Osteocyte (in vitro differentiated cells): ENCODE data around the gene PLOD3. TPM values are rescaled to one million over a fixed set of nuclear protein-coding genes. Genes with fewer than 3 reads are reported as not detected.

ENCODE experiments used
- DNase-seq: peaks from one replicate; pipeline ENCODE4 v3.0.0; 2021; ENCODE audit warnings: mixed read lengths; ENCODE audit not compliant: unreplicated experiment; ENCODE audit errors: extremely low spot score
- H3K27ac Mint-ChIP-seq: one replicate; pipeline ENCODE4 v1.8.0; 2021; ENCODE audit warnings: mild to moderate bottlenecking, mixed read lengths; ENCODE audit not compliant: unreplicated experiment
- H3K27me3 Mint-ChIP-seq: one replicate; pipeline ENCODE4 v1.8.0; 2021; ENCODE audit warnings: mixed read lengths; ENCODE audit not compliant: unreplicated experiment
- H3K36me3 Mint-ChIP-seq: one replicate; pipeline ENCODE4 v1.8.0; 2021; ENCODE audit warnings: mixed read lengths; ENCODE audit not compliant: unreplicated experiment
- H3K4me1 Mint-ChIP-seq: one replicate; pipeline ENCODE4 v1.8.0; 2021; ENCODE audit warnings: mixed read lengths; ENCODE audit not compliant: unreplicated experiment
- H3K4me3 Mint-ChIP-seq: one replicate; pipeline ENCODE4 v1.8.0; 2021; ENCODE audit warnings: mild to moderate bottlenecking, moderate library complexity, mixed read lengths; ENCODE audit not compliant: unreplicated experiment
- H3K9me3 Mint-ChIP-seq: one replicate; pipeline ENCODE4 v1.8.0; 2021; ENCODE audit warnings: mixed read lengths; ENCODE audit not compliant: unreplicated experiment
- CTCF ChIP-seq: fragments of 200-600 bp; sonication (generic); IDR thresholded peaks from 2 replicates; pipeline ENCODE4 v1.5.0; 2021; ENCODE audit warnings: antibody characterized with exemption, mild to moderate bottlenecking, moderate library complexity
- total RNA-seq: library from RNA; stranded (reverse); gene quantifications from 2 replicates; pipeline ENCODE4 v1.2.1, GENCODE V29; 2021

Gene PLOD3
- total RNA-seq, 1 donor from 2014 or later = 110 TPM

GRCh38 chr7:101218236-101219125, 1.1 kb upstream of the PLOD3 start:
- no peaks in the 10 kb centered on the region for H3K27me3 Mint-ChIP-seq
- peaks cover 41% of the 10 kb centered on the region for H3K4me1 Mint-ChIP-seq
- peak overlapping the region; percentile 88 for H3K27ac Mint-ChIP-seq
- peaks cover 10% of the 10 kb centered on the region for H3K36me3 Mint-ChIP-seq
- peak overlapping the region; percentile 98 for H3K4me3 Mint-ChIP-seq
- H3K9me3 Mint-ChIP-seq = no peaks in the 10 kb centered on the region
- no peak for TF ChIP-seq CTCF
- DNase-seq = no peak

- DNase-seq = no peak
- no peaks in the 10 kb centered on the region for H3K9me3 Mint-ChIP-seq
- no peaks in the 10 kb centered on the region for H3K27me3 Mint-ChIP-seq
- H3K27ac Mint-ChIP-seq = peak overlapping the region; percentile 88
- no peak for TF ChIP-seq CTCF
- H3K4me3 Mint-ChIP-seq = peak overlapping the region; percentile 98
- H3K36me3 Mint-ChIP-seq = peaks cover 7% of the 10 kb centered on the region
- H3K4me1 Mint-ChIP-seq = peaks cover 40% of the 10 kb centered on the region
Measured at GRCh38 chr7:101216860-101217387, 457 bp downstream of the PLOD3 start.

DNA sequence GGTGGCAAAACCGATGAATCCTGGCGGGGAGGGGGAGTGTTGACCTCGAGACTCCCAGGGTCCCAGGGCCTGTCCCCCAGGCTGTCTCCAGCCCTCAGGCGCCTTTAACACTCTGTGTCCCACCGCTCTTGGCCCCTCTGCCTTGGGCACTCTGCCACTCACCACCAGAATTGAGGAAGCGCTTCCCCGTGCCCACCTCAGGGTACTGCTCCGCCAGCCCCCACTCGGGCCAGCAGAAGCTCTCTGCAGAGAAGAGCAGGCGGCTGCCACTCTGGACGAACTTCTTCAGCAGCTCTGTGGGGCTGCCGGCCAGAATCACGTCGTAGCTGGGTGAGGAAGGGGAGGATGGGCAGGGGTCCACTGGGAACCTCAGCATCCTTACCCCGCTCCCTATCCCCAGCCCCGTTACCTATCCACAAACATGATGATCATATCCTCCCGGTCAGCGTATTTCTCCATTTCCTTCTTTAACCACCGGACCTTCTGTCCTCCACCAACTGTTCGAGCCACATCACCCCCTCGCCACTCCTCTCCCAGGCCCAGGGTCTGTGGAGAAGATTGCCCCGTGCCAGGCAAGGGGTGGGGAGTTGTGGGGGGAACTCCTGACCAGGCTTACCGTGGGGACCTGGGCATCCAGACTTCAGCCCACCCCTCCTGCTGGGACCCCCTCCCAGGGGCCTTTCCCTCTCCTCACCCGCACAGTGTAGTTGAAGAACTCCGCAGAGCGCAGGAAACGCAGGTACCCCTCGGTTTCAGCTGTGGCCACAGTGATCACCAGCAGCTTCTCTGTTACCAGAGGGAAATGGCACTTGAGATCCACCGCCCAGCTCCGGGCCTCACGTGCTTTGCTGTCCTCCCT, 1.2 kb downstream of the PLOD3 start:
- no peaks in the 10 kb centered on the region for H3K9me3 Mint-ChIP-seq
- no peaks in the 10 kb centered on the region for H3K27me3 Mint-ChIP-seq
- H3K36me3 Mint-ChIP-seq = peaks cover 3% of the 10 kb centered on the region
- H3K4me1 Mint-ChIP-seq = peaks cover 39% of the 10 kb centered on the region
- no peak for TF ChIP-seq CTCF
- DNase-seq = no peak
- H3K4me3 Mint-ChIP-seq = peak overlapping the region; percentile 98
- peak overlapping the region; percentile 74 for H3K27ac Mint-ChIP-seq

DNA sequence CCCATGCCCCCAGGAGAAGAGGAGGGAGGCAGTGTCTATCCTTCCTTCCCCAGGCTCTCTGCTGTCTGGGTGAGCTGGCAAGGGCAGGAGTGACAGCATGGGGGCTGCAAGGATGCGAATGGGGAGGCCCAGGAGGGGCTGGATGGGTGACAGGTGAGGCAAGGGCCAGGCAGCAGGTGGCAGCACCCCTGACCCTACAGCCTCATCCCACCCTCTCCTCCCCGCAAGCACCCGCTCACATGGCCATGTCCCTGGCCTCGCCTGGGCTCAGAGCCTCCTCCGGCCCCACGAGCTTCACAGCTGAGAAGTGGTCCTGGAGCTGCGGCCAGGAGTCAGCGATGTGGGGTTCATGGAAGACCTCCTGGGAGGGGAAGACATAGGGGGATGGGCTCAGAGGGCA, 5.4 kb downstream of the PLOD3 start:
- Mint-ChIP-seq H3K27me3 (no peaks in the 10 kb centered on the region), H3K36me3 (peaks cover 16% of the 10 kb centered on the region), H3K4me3 (no peak overlapping the region), H3K9me3 (no peaks in the 10 kb centered on the region), H3K4me1 (peaks cover 20% of the 10 kb centered on the region), H3K27ac (no peak overlapping the region)
- DNase-seq = no peak
- TF ChIP-seq CTCF = no peak
